T-helper 2 cell (primary cell): ENCODE measurements around the gene FAM20C.
"Not testable (repeated sequence)": the region's sequence is repeated elsewhere in the genome, so short reads cannot be mapped to it uniquely, and the experiment has no call there.

ENCODE experiments used
- DNase-seq, 5 experiments: peaks; one replicate each; pipeline versions ENCODE4 v3.0.0 to v3.0.0-alpha.2; 2012 to 2022

The FAM20C gene

DNA sequence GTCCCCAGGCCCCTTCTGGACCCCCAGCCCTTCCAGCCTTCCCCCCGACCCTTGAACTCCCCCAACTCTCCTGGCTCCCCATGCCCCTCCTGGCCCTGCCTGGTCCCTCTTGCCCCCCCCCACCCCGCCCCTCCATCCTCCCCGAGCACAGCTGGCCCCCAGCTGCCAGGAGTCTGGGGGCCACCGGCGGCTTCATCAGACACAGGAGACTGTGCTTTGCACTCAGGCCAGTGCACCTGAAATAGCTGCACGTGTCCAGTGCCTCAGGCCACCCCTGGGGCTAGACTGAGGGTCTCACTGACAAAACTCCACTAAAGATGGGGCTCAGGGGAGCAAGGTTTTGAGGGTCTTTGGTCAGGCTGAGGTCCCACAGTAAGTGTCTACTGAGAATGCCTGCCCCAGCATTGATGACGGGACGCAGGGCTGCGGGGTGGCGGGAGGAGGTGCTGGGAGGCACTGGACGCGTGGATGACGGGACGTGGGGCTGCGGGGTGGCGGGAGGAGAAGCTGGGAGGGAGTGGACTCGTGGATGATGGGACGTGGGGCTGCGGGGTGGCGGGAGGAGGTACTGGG, 104.1 kb downstream of the FAM20C start:
- DNase-seq, result no peak

DNA sequence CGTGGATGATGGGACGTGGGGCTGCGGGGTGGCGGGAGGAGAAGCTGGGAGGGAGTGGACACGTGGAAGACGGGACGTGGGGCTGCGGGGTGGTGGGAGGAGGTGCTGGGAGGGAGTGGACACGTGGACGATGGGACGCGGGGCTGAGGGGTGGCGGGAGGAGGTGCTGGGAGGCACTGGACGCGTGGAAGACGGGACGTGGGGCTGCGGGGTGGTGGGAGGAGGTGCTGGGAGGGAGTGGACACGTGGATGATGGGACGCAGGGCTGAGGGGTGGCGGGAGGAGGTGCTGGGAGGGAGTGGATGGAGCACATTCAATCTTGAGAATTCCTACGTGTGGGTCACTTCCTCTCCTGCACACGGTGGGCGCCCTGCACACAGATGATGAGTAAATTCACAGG, 104.8 kb downstream of the FAM20C start:
- not testable (repeated sequence) for DNase-seq

DNA sequence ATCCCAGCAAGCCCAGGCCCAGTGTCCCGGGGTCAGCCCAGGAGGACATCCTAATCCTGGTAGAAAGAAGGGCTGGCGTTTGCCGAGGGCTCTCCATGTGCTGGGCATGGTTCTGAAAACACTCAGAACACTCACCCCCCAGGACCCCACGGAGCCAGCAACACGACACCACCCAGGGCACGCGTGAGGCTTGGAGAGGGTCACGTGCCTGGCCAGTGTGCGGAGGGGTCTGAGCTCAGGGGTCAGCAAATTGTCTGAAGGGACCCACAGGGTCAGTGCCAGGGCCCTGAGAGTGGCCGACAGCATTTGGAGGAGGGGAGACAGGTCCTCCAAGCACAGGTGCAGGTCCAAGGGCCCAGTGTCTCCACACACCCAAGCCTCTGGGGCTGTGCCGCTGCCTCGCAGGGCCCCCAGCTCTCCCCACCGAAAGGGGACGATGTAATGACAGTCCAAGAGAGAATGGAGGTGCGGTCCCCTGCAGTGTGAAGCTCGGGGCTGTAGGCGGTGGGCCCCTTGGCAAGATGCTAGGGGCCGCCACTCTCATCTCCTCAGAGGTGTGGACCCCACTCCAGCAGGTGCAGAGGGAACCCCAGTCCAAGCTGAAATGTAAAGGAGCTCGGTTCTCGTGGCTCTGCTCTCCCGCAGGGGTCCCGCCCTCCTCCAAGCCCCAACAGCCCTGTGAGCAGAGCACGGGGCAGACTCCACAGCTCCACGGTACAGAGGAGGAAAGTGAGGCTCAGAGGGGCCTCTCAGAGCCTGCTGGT, 105.4 kb downstream of the FAM20C start:
- no peak for DNase-seq

DNA sequence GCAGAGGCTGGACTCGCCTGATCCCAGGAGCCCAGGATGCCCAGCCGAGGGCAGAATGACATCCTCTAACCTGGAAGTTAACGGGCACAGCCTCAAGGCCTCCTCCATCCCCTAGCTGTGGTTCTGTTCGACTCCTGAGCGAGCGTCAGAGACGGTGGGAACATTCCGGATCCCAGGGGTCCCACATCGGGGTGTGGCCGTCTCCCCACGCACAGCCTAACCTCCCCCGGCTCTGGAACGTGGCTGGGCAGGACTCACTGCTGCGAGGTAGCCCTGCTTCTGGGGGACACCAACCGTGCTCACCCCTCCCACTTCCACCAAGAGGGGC, 106.0 kb downstream of the FAM20C start:
- no peak for DNase-seq

DNA sequence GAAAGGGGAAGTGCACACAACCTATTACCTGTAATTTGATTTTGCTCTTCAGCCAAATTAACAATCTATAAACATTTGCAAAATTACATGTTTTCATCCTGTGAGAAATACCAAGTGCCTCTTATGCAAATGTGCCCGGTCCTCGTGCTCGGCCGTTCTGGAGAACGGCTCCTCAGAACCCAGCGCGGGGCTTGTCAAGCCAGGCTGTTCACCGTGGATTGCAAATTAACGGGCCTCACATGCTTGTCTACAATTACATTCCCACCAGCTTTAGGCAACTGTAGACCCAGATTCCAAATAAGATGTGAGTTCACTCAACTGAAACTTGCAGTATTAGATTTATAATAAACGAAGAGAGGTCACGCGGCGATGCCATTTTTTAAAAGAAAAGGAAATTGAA, 106.4 kb downstream of the FAM20C start:
- DNase-seq, result no peak

DNA sequence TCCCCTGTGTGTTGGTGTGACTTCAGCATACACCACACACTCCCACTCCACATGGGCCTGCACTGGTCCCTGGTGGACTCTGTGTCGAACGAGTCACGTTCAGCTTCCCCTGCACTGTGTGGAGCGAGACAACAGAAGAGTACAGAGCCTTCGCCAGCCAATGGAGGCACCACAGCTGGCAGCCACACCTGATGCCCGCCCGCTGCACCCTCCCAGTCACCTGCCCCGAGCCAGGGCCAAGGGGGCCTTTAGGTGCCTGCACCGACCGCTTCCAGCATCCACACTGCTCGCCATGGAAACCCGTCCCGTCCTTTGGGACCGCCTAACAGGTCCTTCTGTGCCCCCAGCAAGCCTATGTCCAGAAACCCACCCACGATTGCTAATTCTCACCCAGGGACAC, 106.8 kb downstream of the FAM20C start:
- DNase-seq, result no peak

DNA sequence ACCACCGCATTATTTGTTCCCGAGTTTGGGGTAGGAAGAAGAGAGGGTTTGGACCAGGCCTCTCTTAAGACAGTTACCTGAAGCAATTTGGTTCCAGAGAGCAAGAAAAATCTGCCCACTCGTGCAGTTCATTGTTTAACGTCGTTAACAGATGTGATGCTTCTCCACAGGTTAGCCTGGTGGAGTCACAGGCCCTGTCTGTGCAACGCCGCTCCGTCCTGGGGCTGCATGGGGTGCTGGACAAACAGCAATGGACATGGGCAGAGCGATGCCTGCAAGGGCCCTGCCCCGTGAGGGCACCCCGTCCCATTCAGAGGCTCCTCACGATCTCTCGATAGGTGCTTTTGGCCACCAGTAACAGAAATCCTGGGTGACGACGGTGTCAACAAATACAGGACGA, 107.3 kb downstream of the FAM20C start:
- DNase-seq, result no peak

DNA sequence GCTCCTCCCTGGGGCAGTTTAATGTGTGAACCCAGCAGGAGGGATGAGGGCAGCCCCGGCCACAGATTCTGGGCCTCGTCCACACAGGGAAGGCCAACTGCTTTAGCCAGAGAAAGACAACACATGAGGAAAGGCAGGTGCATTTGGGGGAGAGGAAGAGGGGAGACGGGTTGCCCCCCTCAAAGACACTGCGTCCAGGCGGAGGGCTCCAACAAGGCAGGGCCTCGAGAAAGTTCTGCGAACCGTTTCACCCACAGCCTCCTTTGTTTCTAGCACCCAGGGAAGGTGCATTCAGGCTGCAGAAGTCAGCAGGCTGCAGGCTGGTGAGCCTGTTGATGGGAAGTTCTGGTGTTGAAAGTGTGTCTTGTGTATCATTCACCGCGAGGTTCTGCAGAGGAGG, 107.7 kb downstream of the FAM20C start:
- DNase-seq, result no peak

DNA sequence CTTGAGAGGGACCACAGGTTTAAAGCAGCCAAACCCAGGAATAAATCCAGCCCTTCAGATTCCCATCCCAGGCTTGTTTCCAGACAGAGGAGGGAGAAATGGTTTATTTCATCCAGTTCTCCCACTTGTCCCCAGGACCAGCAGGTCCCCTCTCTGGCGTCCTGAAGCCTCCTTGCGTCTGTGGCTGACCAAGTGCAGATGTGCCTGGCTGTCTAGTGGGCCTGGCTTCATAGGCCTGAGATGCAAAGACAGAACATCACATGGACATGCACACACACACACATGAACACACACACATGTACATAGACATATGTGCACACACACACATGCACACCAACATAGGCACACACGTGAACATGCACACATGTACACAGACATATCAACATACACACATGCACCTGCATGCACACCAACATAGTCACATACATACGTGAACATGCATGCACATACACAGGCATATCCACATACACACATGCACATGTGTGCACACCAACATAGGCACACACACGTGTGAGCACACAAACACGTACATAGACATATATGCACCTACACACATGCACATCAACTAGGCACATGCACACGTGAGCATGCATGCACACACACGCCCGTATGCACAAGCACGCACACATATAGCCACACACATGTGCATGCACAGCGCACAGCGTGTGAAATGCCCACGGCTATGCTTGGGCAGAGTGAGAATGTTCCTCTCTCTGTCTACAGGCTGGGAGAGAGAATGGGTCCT, 108.3 kb downstream of the FAM20C start:
- no peak for DNase-seq

DNA sequence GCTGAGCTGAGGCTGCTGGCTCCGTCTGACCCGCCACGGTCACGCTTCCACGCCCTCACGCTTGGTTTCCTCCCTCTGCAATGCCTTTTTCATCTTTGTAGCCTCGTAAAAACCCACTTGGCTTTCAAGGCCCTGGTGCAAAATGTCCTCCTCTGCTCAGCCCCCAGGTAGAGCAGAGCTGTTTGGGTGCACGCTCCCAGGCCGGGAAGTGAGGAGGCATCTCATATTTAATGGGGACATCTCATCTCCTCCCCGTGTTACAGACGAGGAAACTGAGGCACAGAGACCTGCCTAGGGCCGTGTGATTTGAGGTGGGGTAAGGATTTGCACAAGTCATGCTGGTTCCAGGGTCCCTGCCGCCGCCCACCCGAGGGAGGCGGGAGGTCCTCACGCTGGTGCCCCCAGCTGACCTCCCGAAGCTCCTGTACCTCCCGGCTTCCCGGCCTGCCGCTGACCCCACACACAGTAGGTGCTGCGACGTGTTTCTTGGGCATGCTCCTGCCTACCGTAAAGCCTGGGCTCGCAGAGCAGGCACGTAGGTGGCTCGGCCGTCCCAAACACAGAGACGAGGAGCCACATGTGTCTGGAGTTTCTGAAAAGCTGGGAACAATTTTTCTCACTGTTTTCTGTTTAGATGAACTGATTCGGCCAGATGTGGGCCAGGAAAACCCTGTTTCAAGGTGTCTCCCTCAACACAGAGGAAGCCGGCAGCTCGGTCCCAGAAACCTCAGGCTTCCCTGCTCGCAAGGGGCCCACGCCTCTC, 109.1 kb downstream of the FAM20C start:
- DNase-seq, result no peak

DNA sequence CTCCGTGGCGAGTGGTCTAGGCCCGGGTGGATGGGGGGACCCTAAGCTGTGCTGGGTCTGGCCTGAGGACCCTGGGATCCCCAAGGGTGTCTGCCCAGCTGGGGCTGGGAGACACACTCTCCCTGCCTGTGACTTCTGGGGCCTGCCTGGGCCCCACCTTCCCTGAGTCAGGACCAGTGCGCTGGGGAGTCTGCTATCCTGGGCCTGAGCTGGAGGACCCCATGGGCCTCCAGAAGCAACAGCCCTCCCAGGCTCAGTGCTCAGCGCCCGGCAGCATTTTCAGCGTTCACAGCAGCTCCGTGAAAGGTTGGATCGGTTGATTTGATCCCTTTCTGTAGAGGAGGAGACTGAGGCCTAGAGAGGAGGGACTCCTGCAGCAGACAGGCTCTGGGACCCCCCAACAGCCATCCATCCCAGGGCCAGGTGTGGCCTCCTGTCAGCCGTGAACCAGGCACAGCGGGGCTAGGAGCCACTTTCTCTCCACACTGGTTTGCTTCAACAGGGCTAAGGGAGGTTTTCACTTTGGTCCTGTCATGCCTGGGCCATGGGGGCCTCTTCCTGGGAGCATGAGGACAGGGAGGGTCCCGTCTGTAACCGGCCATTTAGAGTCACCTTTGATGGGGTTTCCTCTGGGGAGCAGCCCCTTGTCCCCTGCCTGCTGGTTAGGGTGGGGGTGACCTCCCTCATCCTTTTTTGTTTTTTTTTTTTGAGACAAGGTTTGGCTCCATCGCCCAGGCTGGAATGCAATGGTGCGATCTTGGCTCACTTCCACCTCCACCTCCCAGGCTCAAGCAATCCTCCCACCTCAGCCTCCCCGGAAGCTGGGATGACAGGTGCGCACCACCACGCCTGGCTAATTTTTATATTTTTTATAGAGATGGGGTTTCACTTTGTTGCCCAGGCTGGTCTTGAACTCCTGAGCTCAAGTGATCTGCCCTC, 110.0 kb downstream of the FAM20C start:
- DNase-seq, result no peak

DNA sequence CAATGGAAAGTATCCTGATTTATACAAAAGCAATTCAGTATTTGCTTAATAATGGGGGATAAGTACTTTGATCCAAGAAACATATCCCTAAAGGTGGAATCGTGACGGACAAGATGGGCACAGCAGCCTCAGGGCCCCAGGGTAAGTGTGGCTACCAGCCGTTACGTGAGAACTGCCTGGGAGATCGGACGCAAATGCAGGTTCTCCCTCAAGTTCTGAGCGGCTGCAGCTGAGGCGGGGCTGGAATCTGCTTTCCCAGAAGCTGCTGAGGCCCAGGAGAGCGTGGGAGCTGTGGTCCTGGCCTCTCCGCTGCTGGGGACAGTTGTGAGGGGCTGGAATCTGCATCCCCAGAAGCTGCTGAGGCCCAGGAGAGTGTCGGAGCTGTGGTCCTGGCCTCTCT, 111.1 kb downstream of the FAM20C start:
- no peak for DNase-seq

DNA sequence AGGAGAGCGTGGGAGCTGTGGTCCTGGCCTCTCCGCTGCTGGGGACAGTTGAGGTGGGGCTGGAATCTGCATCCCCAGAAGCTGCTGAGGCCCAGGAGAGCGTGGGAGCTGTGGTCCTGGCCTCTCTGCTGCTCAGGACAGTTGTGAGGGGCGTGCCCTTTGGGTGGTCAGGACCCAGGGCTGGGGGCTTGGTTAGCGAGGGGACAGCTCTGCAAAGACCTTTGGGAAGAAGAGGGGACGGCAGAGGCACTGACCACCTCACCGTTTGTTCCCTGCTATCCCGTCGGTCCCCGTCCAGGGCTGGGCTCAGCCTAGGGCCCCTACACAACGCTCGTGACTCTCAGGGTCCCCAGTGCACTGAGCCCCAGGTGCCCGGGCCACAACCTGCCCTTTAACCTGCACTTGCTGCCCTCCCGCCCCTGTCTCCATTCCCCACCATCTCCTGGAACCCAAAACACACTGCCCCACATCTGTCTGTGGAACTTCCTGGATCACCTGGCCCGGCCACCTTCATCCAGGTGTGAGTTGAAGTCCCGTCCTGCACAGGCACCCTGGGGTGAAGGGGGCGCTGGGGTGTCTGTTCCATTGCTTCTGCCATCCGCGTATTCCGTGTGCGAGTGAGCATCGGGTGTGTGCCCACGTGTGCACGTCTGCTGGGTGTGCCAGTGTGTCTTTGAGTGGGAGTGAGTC, 111.7 kb downstream of the FAM20C start:
- DNase-seq, result no peak

DNA sequence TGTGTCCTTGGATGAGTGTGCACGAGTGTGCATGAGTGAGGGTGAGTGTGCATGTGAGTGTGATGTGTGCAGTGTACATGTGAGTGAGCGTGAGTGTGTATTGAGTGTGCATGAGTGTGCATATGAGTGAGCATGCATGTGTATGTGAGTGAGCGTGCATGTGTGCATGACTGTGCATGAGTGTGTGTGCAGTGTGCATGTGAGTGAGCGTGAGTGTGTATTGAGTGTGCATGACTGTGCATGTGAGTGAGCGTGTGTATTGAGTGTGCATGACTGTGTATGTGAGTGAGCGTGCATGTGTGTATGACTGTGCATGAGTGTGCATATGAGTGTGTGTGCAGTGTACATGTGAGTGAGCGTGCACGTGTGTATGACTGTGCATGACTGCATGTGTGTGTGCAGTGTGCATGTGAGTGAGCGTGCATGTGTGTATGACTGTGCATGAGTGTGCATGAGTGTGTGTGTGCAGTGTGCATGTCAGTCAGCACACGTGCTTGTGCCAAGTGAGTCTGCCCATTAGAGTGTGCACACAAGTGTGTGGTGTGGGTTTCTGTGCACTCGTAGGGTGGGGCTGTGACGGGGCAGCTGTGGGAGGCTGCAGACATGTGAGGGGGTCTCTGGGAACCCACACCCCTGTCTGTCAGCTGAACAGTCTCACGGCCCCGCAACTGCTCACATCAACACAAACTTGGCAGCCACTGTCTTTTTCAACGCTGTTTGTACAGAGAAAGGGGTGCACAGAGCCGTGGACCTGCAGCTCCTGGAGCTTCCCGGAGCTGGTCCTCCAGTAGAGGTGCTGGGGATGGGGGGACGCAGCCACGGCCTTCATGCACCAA, 112.4 kb downstream of the FAM20C start:
- DNase-seq, result no peak

DNA sequence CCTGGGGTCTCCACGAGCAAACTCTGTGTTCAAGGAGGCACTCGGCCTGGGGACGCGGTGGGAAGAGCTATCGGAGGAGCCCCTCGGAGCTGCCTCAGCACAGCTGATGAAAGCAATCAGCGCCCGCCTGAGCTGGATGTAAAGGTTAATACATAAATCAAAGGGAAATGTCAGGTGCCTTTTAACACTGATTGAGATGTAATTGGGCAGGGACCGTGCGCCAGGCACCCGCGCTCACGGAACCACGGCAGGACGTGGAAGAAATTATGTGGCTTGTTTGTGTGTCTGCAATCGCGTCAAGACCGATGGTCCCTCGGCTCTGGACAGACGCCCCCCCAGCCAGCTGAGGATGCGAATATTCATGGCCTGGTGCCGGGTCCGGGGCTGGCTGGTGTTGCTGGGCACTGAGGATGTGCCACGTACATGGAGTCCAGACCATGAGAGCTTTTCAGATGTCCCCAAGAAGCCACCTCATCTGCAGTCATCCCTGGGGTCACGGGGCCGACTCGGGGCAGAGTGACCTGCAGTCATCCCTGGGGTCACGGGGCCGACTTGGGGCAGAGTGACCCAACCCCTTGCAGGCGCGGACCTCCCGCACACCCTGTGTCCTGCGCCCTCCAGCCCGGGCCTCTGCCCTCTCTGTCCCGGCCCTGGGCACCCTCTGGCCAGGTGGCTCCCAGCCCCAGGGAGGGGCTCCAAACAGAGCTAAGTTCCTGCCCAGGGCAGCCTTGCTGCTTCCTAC, 113.2 kb downstream of the FAM20C start:
- DNase-seq, result no peak

DNA sequence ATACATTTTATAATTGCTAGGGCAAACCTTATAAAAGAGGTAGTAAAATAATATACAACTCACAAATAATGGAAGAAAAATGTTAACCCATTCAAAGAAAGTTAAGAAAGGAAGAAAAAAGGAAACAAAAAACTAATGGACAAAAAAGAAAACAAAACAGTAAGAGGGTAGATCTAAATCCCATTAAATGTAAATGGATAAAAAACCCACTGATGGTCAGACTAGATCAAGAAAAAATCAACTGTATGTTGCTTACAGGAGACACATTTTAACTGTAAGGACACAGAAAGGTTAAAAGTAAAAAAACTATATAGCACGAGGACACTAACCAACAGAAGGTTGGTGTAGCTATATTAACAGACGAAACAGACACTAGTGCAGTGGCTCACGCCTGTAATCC, 115.6 kb downstream of the FAM20C start:
- no peak for DNase-seq

DNA sequence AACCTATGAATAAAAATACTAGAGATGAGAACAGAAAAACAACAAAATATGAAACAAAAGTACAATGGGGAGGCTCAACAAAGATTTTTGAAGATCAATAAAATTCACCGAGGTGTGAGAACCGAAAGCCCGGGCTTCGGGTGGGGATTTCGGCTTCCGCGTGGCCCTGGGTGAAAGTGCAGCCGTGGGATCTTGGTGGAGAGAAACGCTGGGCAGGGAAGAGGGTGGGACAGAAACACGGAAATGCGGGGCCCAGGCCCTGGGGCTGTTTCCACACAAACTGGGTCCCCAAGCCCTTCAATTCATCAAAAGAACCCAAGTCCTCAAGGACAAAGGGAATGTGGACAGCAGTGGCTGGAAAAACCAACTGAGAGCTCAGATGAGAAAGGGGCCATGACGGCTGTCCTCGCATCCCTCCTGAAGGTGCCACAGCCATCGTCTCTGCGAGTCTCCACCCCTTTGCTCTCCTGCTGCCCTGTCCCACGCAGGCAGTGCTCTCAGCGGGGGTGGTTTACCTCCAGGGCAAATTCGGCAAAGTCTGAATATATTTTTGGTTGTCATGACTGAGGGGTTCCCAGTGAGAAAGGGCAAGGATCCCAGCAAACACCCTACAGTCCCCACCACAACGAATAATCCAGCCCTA, 117.3 kb downstream of the FAM20C start:
- DNase-seq, result no peak
